HCEC 1CT (cell line): ENCODE results near the gene CENPX.

ENCODE experiments used
- DNase-seq: peaks from one replicate; pipeline ENCODE4 v3.0.0-alpha.2; 2017

CENPX gene

GRCh38 chr17:82055023-82055964 is 32.6 kb upstream of the CENPX start:
- DNase-seq, result no peak

- DNase-seq, result no peak
Observed at GRCh38 chr17:82054351-82055022, 31.8 kb upstream of the CENPX start.

GRCh38 chr17:82053556-82054263 is 31.0 kb upstream of the CENPX start:
- DNase-seq, result no peak

GRCh38 chr17:82053130-82053529 is 30.5 kb upstream of the CENPX start:
- DNase-seq, result no peak

GRCh38 chr17:82052638-82053059 is 30.0 kb upstream of the CENPX start:
- DNase-seq, result no peak

GRCh38 chr17:82051776-82052637 is 29.3 kb upstream of the CENPX start, which contains the start of the genes GPS1 and RFNG:
Gene GPS1, plus strand, starts transcription at chr17:82051898. Its CDS starts 34 bp downstream, at chr17:82051932.
Gene RFNG, minus strand, starts transcription at chr17:82051811. Its CDS starts 45 bp downstream, at chr17:82051766.
- DNase-seq, result peak; percentile 41

GRCh38 chr17:82050761-82051641 is 28.3 kb upstream of the CENPX start:
- no peak for DNase-seq

- no peak for DNase-seq
Observed at GRCh38 chr17:82050152-82050760, 27.6 kb upstream of the CENPX start.

- no peak for DNase-seq
Observed at GRCh38 chr17:82049521-82049971, 26.9 kb upstream of the CENPX start.

- DNase-seq, result no peak
Observed at GRCh38 chr17:82049106-82049505, 26.4 kb upstream of the CENPX start.

GRCh38 chr17:82048571-82048971 is 25.9 kb upstream of the CENPX start:
- DNase-seq, result no peak

- no peak for DNase-seq
Observed at GRCh38 chr17:82047914-82048570, 25.4 kb upstream of the CENPX start.

- DNase-seq, result no peak
Observed at GRCh38 chr17:82047379-82047778, 24.7 kb upstream of the CENPX start.

- no peak for DNase-seq
Observed at GRCh38 chr17:82046903-82047302, 24.2 kb upstream of the CENPX start.

GRCh38 chr17:82045936-82046484 is 23.3 kb upstream of the CENPX start:
- no peak for DNase-seq

- no peak for DNase-seq
Observed at GRCh38 chr17:82043507-82043906, 20.8 kb upstream of the CENPX start.

- no peak for DNase-seq
Observed at GRCh38 chr17:82042649-82043048, 20.0 kb upstream of the CENPX start.

GRCh38 chr17:82041144-82041814 is 18.6 kb upstream of the CENPX start:
- DNase-seq, result no peak

- no peak for DNase-seq
Observed at GRCh38 chr17:82039695-82040299, 17.1 kb upstream of the CENPX start.
